ENCODE measurements around the gene MORN5.

DNA sequence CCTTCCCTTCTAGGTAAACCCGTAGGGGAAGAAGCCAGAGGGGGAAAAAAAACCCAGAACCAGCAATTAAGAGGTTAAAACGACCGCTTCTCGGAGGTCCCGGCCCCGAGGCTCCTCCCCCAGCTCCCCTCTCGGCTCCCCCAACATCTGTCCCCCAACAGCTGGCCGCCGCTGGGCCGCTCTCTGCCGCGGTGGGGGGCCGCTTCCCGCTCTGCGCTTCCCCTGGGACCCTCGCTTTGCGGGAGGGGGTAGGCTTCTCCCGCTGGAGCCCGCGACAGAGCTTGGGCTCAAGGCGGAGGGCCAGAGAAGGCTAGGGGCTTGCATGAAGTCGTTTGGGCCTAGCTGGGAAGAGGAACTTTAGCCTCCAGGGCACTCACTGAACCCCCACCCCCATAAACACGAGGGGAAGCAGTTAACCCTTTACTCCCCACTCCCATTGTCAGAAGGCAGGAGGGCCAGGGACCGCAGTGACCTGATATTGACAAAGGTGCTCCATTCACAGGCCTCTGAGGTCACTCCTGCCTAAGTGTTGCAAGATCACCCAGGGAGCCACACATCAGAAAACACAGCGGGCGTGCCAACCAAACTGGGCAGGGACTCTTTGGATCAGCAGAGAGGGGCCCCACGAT, 61.6 kb downstream of the MORN5 start:
- no peak for TF ChIP-seq SPI1 (IDR thresholded peaks at IDR 0.05; ENCODE audit: low read depth, low read length)
- TF ChIP-seq POLR2A (IDR thresholded peaks at IDR 0.05; ENCODE audit: low read depth, low read length), result no peak
- no peak for TF ChIP-seq POLR2AphosphoS5 (IDR thresholded peaks at IDR 0.05; ENCODE audit: low read depth, low read length)
- no peak for TF ChIP-seq TAF1 (IDR thresholded peaks at IDR 0.05; ENCODE audit: low read depth, low read length)
- no peak for TF ChIP-seq PAX5 (IDR thresholded peaks at IDR 0.05; ENCODE audit: insufficient read depth, low read length, severe bottlenecking)
- no peak for TF ChIP-seq POU2F2 (IDR thresholded peaks at IDR 0.05; ENCODE audit: low read depth, low read length)

Measured in GM12891 (cell line).